Thyroid gland (tissue), 4 donors: ENCODE measurements around the gene MYADM.

Experiments
- CTCF ChIP-seq, 6 experiments: fragments of 200-600 bp in 3 of 6; fragments of 450-650 bp in 3 of 6; sonication (generic) in 3 of 6; IDR thresholded peaks; one replicate each; pipeline ENCODE4 v1.5.1; 2016 to 2019; ENCODE audit warnings: antibody characterized with exemption in 6 of 6, mild to moderate bottlenecking in 2 of 6, inconsistent platforms in 1 of 6, moderate library complexity in 1 of 6
- POLR2A ChIP-seq, 2 donors: fragments of 450-650 bp; IDR thresholded peaks; one replicate each; pipeline ENCODE4 v1.6.1; 2017; ENCODE audit warnings: antibody characterized with exemption in 2 of 2, mild to moderate bottlenecking in 2 of 2, moderate library complexity in 1 of 2

GRCh38 chr19:53896682-53897081, 29.0 kb downstream of the MYADM start:
- TF ChIP-seq CTCF (IDR thresholded peaks at IDR 0.05): no peak
- TF ChIP-seq POLR2A (IDR thresholded peaks at IDR 0.05): no peak
